Measurements from ENCODE around the gene VPREB3.

The VPREB3 gene

DNA sequence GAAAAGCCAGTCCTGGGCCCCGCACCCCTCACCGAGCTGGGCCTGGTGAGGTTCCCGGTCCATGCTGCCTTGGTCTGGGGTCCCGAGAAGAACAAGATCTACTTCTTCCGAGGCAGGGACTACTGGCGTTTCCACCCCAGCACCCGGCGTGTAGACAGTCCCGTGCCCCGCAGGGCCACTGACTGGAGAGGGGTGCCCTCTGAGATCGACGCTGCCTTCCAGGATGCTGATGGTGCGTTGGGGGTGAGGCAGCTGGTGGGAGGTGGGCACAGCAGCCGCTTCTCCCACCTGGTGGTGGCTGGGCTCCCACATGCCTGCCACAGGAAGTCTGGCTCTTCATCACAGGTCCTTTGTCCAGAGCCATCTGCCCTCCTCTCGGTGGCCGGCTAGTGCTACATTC is 28.0 kb upstream of the VPREB3 start:
- DNase-seq: no peak

DNA sequence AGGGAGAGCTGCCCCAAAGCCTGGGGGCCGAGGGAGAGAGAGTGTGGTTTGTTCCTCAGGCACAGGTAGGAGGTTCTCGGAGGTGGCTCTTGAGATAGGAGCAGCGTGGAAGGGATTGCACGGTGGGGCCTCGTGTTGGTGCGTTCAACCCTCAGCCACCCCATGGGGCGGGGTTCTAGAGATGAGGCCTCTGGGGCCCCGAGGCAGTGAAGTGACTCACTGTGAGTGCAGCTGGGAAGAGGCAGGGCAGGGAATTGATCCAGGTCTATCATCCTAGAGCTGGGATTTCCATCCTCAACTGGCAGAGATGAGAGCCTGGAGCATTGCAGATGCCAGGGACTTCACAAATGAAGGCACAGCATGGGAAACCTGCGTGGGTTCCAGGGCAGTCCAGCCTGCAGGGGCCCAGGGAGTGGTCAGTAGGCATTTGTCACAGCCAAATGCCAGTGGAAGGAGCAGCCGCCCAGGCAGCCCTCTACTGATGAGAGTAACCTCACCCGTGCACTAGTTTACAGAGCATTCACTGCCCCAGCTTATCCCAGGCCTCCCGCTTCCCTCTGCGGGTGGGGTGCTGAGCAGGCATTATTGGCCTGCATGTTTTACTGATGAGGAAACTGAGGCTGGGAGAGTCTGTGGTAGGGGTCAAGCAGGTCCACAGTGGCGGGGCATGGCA is 27.4 kb upstream of the VPREB3 start:
- peak; percentile 67 for DNase-seq

DNA sequence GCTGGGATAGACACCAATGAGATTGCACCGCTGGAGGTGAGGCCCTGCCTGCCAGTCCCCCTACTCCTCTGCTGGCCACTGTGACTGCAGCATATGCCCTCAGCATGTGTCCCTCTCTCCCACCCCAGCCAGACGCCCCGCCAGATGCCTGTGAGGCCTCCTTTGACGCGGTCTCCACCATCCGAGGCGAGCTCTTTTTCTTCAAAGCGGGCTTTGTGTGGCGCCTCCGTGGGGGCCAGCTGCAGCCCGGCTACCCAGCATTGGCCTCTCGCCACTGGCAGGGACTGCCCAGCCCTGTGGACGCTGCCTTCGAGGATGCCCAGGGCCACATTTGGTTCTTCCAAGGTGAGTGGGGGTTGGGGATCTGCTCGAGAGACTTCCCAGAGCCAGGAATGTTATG is 26.8 kb upstream of the VPREB3 start:
- DNase-seq: no peak

DNA sequence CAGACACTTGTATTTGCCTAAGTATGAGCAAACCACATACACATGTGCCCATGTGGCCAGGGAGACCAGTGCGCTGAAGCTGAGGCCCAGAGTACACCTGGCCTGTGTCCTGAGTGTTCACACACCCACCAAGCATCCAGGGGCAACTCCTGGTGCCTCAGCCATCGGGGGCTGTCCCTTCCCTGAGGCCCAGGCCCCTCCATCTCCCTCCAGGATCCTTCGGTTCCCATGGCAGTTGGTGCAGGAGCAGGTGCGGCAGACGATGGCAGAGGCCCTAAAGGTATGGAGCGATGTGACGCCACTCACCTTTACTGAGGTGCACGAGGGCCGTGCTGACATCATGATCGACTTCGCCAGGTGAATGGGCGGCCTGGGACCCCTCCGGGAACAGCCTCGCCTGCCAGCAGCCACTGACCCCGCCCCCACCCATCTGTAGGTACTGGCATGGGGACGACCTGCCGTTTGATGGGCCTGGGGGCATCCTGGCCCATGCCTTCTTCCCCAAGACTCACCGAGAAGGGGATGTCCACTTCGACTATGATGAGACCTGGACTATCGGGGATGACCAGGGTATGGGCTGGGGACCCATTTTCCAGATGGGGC is 26.0 kb upstream of the VPREB3 start:
- no peak for DNase-seq

DNA sequence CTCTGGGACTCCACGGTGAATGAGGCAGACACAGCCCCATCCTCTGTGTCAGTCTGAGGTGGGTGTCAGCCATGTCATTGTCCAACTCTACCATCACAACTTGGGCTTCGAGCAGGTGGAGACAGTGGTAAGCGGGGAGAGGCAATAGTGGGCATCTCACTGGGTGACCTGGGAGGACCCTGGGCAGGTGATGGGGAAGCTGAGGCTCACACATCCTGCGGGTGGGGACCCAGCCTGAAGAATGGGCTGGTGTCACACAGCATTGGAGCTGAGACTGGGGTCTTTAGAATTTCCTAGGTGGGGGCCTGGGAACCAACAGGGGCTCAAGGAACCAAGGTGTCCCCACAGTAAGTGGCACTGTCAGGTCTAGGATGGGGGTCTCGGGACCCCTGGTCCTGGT is 25.5 kb upstream of the VPREB3 start:
- no peak for DNase-seq

DNA sequence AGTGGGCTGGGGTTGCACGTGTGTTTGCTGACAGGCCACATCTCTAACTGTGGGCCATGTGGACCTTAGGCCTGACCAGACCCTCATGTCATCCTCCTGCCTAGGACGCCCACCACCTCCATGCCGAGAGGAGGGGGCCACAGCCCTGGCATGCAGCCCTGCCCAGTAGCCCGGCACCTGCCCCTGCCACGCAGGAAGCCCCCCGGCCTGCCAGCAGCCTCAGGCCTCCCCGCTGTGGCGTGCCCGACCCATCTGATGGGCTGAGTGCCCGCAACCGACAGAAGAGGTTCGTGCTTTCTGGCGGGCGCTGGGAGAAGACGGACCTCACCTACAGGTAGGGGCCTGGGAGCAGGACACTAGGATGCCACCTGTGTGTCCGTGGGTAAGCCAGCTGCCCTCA is 24.9 kb upstream of the VPREB3 start:
- DNase-seq: no peak

DNA sequence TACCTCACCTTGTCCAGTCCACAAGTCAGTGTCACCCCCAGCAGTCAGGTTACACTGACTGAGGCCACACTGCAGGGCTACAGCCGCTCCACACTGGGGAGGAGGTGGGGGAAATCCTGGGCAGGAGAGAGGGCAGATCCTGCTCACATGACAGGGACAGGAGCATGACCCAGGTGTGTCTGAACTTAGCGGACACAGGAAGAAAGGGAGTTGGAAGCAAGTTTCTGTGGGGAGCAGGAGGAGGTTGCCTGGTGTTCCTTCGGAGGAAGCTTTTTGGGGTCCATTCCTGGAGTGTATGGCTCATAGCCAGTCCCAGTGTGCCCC is 24.3 kb upstream of the VPREB3 start:
- DNase-seq: no peak

DNA sequence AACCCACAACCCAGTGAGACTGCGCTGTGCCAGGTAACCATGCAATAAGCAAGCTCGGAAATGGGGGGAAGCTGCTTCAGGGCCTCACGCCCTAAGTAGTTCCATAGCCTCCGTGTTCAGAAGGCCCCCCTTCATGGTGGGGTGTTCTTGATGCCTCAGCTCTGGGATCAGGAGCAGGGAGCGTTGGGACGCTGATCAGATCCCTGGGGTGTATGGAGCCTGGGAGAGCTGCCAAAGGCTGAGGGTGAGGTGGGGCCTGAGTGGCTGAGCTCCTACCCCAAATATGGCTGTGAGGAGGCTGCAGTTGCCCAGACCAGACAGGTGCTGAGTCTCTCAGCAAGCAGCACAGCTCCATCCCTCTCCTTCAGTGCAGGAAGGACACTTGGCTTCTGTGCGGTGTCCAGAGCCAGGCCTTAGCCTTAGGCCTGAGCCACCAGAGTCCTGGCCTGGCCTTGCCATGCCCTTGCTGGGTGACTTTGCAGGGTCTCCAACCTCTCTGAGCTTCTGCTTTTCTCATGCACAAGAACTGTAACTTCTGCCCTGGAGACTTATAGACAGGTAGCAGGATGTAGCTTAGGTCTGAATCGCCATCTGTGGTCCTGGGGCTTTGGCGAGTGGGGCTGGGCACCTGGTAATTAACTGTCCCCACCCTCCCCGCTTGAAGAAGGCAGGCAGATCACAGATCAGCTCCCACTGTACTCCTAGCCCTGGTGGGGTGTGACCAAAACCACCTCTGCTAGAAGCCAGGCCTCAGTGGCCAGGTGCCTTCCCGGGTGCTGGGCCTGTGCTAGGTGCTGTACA is 23.8 kb upstream of the VPREB3 start:
- no peak for DNase-seq

DNA sequence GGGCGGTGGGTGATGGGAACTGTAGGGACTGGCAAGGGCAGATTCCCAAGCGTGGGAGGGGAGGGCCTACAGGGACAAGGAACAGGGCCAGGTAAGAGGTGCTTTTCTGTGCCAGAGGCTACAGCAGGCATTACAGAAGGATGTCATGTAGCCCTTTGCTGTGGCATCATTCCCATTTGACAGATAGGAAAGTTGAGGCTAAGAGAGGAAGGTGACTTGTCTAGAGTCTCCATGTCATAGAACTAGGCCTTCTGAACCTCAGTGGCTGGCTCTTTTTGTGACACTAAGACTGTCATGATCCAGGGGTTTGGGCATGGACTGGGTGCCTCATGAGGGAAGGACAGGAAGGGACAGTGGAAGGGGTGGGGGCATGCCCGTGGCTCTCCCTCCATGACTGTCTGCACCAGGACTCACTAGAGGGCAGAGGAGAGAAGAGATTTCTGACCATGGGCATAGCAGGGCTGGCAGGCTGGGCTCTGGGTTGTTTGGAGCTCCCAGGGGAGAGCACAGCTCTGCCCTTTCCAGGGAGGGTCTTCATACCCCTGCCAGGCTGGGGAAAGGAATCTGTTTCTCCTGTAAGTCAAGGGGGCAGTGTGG is 21.7 kb upstream of the VPREB3 start:
- no peak for DNase-seq

DNA sequence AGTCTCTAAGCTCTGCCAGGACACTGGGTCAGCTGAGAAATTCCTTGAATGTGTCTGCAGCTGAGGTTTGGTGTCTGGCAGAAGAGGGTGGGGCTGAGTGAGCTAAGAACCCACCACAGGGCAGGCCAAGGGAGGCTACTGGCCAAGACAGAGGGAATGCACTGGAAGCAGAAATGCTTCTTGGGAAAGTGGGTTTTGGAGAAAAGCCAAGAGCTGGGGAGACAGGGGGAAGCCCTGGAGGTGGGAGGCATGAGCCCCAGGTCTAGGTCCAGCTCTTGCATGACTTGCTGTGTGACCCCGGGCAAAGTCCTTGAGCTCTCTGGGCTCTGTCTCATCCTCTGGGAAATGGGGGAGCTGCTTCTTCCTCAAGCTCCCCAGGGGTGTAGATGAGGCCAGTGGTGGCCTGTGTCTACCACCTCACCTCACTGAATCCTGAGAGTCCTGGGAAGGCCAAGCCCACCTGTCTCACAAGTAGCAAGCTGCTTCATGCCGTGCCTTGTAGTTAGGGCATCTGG is 20.8 kb upstream of the VPREB3 start:
- peak; percentile 26 for DNase-seq

DNA sequence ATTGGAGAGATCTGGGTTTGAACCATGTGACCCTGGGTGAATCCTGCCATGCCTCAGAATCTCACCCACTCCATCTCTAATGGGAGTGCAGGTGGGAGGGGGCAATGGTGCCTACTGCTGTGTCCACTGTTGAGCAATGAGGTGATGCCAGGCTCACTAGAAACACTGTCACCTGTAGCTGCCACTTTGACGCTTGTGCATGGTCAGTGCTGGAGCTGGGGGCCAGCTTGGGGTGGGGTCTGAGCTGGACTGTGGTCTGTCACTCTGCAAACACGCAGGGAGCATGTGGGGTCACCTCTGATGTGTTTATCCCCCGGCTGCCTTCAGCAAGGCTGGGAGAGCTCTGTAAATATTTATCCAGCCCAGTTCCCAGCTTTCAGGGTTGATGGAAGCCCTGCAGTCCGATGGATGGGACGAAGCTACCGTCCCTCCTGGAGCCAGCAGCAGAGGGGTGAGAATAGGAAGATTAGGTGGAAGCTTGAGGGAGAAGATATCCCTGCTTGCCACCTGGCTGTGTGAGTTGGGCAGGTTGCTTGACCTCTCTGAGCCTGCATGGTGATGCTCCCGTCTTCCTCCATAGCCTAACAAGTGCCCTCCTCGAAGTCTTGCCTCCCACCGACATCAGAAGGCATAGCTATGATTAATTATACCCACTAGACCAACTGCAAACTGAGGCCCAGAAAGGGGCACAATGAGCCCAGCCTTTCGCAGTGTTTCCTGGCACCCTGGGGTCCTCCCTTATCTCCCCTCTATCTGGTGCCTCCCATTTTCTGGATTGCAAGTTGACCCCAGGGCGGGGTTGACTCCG is 20.1 kb upstream of the VPREB3 start:
- no peak for DNase-seq

DNA sequence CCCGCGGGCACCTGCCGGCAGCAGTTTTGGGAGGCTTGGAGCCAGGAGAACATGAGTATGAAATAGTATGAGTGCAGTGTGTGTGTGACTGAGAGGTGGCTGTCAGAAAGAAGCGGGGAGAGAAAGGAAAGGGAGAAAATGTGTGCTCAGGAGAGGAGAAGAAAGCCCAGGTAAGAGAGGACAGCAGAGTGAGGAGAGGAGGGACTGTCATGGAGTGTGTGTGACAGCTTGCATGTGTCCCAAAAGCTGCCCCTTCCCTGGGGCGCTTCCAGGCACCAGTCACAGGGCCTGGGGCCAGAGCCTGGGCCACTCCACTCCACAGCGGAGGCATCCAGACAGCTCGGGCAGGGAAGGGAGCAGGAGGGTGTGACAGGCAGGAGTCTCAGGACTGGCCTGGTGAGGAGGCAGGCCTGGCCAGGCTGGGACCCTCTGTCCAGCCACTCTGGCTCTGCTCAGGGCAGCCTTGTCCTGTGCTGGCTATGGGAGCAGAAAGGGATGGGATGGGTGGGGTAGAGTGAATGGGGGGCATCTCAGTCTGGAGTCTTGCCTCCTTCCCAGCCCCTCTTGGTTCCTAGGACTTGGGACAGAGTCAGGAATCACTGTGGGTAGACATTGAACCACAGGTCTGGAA is 19.4 kb upstream of the VPREB3 start:
- DNase-seq: no peak

DNA sequence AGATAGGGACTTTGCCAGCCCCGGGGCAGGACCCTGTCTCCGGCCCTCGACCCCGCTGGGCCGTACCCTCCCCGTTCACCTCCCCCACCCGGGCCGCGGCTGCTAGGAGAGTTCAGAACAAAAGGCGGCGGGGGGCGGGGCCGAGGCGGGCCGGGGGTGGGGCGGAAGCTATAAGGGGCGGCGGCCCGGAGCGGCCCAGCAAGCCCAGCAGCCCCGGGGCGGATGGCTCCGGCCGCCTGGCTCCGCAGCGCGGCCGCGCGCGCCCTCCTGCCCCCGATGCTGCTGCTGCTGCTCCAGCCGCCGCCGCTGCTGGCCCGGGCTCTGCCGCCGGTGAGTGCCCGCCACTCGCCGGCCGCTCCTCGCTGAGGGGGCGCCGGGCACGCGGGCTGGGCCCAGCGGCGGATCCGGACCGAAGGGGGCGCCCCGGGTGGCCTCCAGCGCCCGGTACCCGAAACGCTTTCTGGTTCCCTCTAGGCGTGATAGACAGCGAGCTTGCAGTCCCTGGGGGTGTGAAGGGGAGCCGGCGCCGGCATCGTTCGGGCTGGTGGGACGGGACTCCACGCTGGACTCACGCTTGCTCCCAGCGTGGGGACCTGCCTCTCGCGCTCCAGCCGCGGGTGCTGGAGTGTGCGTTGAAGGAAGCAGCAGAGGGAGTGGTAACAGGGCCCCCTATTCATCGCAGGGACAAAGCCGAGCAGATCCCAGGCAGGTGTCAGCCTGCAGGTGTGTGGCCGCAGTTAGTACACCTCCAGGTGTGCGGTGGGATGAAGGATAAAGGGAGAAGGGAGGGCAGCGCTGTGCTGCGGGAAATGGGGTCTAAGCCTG is 18.6 kb upstream of the VPREB3 start, which contains the start of gene MMP11:
TSS of gene MMP11 (plus strand) at position 201 of the 825 bp plus-strand sequence. CDS start at position 223, 22 bp downstream.
- DNase-seq: peak; percentile 51

DNA sequence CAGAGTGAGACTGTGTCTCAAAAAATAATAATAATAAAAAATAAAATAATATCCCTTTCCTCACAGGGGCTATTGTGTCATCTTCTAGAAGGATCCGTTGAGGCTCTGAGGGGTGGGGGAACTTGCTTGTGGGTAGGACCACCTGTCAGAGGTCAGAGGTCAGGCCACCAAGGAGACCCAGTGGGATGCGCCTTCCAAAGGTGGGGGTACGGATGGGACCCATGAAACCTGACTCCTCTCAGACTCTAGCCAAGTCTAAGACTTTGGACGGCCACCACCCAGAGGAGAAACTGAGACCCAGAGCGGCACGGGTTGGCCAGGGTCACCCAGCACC is 18.1 kb upstream of the VPREB3 start:
- DNase-seq: no peak

DNA sequence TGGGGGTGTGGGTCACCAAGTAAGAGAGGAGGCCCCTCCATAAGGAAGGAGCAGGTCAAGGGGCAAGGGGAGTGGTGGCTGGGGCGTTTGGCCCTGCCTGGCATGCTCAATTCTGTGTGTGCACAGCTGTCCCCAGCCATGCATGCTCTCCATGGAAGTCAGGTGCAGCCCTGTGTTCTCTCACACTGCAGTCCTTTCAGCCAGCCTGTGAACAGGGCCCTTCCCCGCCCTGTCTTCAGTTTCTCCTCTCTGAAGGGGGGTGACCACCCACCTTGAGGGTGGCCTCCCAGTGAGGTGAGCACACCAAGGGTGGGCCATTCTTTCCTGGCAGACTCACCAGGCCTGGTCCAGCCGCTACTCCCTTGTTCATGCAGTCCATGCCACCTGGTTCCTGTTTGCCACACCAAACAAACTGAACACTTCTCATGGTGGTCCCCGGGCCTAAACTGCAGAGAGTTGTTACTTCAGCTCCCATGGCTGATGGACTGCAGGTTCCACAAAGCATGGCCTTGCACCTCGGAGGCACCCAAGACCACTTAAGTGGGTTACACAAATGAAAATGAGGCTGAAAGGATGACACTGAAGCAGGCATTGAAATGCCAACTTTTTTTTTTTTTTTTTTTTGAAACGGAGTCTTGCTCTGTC is 15.2 kb upstream of the VPREB3 start:
- no peak for DNase-seq

DNA sequence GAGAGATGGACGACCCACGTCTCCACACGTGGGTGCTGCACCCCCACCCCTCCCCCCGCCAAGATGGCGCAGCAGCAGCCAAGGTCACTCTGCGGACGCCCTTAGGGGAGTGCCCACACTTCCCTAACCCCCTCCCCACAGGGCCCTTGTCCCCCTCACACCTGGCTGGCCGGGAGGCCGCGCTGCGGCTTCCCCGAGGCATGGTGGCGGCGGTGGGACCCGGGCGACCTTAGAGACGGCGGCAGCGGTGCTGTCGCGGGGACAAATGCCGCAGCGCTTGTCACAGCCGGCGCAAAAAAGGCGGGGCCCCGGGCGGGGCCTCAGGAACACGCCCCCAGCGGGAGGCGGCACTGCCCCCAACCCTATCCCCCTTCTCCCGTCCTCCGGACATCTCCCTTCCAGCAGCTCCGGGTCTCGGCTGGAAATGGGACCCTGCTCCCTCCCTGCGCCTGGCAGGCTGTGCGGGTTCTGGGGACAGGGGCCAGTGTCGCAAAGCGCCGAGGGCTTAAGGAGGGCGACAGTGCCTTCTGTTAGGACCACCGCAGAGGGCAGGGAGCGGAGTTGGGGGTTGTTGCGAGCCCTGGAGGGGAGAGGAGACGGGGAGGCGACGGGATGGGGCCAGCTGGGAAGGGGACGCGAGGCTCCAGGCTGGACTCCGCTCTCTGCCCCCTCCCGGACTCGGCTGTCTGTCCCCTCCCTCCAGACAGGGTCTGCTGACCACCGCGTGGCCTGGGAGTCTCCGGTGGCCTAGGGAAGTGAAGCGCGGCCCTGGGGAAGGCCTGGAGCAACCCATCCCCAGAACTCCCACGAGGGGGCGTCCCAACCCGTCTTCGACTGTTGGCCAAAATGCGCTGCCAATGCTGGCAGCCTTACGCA is 13.7 kb upstream of the VPREB3 start, which contains the start of gene CHCHD10:
TSS of gene CHCHD10 (minus strand) at position 300 of the 876 bp plus-strand sequence. CDS start at position 202, 98 bp downstream.
- DNase-seq: peak; percentile 73

DNA sequence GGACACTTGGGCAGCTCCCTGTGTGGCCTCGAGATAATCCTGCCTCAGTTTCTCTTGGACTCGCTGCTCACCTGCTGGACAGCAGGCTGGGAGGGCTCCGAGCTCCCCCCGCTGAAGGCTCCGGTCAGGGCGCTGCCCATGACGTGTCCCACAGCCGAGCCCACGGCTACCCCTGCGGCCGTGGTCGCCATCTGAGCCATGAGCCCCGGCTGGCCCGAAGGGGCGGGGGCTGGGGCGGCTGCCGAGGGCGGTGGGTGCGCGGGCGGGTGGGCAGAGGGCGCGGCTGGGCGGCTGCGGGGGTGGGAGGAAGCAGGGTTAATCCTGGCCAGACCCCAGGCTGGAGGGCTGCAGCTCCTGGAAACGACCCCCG is 13.1 kb upstream of the VPREB3 start:
- DNase-seq: no peak

DNA sequence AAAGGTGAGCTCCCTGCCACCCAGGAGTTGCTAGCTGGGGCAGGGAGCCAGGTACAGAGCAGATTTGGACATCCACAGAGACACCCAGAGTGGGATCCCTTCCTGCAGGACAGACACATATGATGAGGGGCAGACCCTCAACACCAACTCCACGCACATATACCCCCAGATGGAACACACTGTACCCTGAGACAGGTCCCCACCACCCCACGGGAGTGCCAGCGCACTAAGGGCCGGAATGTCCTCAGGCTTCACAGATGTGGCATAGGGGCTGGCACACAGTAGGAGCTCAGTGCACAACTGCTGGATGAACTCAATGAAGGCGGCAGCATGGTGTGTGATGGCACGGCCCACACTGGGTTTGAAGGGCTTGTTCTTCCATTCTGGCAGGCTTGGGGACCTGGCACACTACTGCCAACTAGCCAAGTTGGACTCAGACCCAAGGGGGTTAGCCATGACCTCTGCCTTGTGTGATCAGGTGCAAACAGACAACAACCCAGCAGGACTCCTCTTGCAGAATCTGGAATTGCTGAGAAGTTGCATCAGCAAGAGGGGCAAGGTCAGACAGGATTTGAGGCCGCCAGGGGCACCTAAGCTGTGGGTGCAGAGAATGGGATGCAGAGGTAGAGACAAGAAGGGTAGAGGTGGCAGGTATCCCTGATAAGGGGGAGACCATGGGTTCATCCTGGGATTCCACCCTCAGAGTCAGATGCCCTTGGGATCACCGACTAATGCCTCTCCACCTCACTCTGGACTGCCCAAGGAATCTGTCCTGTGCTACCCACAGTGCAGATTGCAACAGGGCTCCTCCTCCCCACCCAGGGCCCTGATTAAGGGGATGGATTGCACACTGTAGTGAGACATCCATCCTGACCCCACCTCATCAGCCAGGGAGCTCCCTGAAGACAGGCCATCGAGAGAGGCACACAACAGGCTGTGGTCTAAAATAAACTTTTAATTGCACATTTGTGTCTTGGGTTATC is 11.0 kb upstream of the VPREB3 start:
- no peak for DNase-seq
